ENCODE results near the gene RTN4RL1. TPM values are rescaled to one million over a fixed set of nuclear protein-coding genes. Genes with fewer than 3 reads are reported as not detected.

The RTN4RL1 gene
- total and polyA plus RNA-seq, 7 experiments from 2014 or later: 0.19 to 1.5 (median 0.49) TPM; not detected in 2

- no peak for DNase-seq
- peaks cover 6 to 85% (median 68%) of the 10 kb centered on the region in 5 donors for H3K36me3 Mint-ChIP-seq
- peaks cover 0 to 83% (median 2%) of the 10 kb centered on the region in 7 donors for H3K4me1 Mint-ChIP-seq
Observed at GRCh38 chr17:2064520-2064971, 39.4 kb upstream of the RTN4RL1 start.

DNA sequence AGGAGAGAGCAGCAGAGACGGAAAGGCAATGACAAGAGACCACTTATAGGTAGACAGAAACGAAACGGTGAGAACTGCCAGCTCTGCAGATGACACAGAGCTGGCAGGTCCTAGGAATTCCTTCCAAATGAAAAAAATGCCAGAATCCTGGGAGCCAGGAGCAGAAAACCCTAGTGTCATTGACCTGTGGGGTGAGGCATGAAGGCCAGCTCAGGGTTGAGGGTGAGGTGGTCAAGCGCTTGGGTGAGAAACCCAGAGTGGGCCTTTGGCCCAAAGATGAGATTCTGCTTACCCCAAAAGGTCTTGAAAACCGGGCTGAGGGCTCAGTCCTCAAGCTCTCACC, 39.0 kb upstream of the RTN4RL1 start:
- H3K36me3 ChIP-seq (ENCODE audit: control insufficient read depth in 2 of 3, insufficient read depth in 3 of 3, low read length in 3 of 3): peaks cover 0 to 88% (median 3%) of the 10 kb centered on the region in 3 experiments
- no peak overlapping the region for H3K27ac ChIP-seq (ENCODE audit: low read depth, low read length)
- Mint-ChIP-seq H3K27me3 (peaks cover 3 to 10% (median 5%) of the 10 kb centered on the region in 5 donors), H3K4me3 (no peak overlapping the region), H3K9me3 (no peaks in the 10 kb centered on the region), H3K4me1 (peaks cover 0 to 82% (median 6%) of the 10 kb centered on the region in 7 donors), H3K36me3 (peaks cover 5 to 81% (median 66%) of the 10 kb centered on the region in 5 donors), H3K27ac (peak overlapping the region in 1 of 9 donors; percentile 90)
- ATAC-seq (no peak), DNase-seq (no peak)
- ChIA-PET CTCF (no interaction called here), POLR2A (no interaction called here)
- no peak overlapping the region for H3K4me3 ChIP-seq (ENCODE audit: low read length)
- no peaks in the 10 kb centered on the region for H3K27me3 ChIP-seq (ENCODE audit: control insufficient read depth in 2 of 2, insufficient read depth in 2 of 2, low read length in 2 of 2)
- intact Hi-C loops (cut with micrococcal nuclease): loop anchor here in 1 of 2 donors (5.0 kb wide), 1 partner anchor 108 kb away; no protein-coding TSS in a partner anchor
- no peaks in the 10 kb centered on the region for H3K9me3 ChIP-seq (ENCODE audit: control insufficient read depth in 2 of 3, low read length in 3 of 3)
- H3K4me1 ChIP-seq (ENCODE audit: control insufficient read depth in 2 of 2, insufficient read depth in 2 of 2, low read length in 2 of 2): peaks cover 0 to 15% of the 10 kb centered on the region in 2 donors

More at GRCh38 chr17:2064520-2064971, 39.4 kb upstream of the RTN4RL1 start:
- CTCF ChIA-PET: no interaction called here
- peak overlapping the region in 3 of 9 donors; percentile 42 to 90 (median 55) for H3K27ac Mint-ChIP-seq
- Histone ChIP-seq H3K4me3 (ENCODE audit: low read length) (no peak overlapping the region), H3K4me1 (ENCODE audit: control insufficient read depth in 2 of 2, insufficient read depth in 2 of 2, low read length in 2 of 2) (peaks cover 0 to 15% of the 10 kb centered on the region in 2 donors), H3K36me3 (ENCODE audit: control insufficient read depth in 2 of 3, insufficient read depth in 3 of 3, low read length in 3 of 3) (peaks cover 0 to 91% (median 3%) of the 10 kb centered on the region in 3 experiments), H3K9me3 (ENCODE audit: control insufficient read depth in 2 of 3, low read length in 3 of 3) (no peaks in the 10 kb centered on the region), H3K27ac (ENCODE audit: low read depth, low read length) (no peak overlapping the region), H3K27me3 (ENCODE audit: control insufficient read depth in 2 of 2, insufficient read depth in 2 of 2, low read length in 2 of 2) (no peaks in the 10 kb centered on the region)
- POLR2A ChIA-PET: no interaction called here
- H3K4me3 Mint-ChIP-seq: peak overlapping the region in 1 of 10 donors; percentile 45
- peaks cover 1 to 10% (median 2%) of the 10 kb centered on the region in 5 donors for H3K27me3 Mint-ChIP-seq
- H3K9me3 Mint-ChIP-seq: no peaks in the 10 kb centered on the region
- intact Hi-C loops (cut with micrococcal nuclease): loop anchor here in 1 of 2 donors (5.0 kb wide), 1 partner anchor 108 kb away; no protein-coding TSS in a partner anchor
- ATAC-seq: peak; percentile 8

DNA sequence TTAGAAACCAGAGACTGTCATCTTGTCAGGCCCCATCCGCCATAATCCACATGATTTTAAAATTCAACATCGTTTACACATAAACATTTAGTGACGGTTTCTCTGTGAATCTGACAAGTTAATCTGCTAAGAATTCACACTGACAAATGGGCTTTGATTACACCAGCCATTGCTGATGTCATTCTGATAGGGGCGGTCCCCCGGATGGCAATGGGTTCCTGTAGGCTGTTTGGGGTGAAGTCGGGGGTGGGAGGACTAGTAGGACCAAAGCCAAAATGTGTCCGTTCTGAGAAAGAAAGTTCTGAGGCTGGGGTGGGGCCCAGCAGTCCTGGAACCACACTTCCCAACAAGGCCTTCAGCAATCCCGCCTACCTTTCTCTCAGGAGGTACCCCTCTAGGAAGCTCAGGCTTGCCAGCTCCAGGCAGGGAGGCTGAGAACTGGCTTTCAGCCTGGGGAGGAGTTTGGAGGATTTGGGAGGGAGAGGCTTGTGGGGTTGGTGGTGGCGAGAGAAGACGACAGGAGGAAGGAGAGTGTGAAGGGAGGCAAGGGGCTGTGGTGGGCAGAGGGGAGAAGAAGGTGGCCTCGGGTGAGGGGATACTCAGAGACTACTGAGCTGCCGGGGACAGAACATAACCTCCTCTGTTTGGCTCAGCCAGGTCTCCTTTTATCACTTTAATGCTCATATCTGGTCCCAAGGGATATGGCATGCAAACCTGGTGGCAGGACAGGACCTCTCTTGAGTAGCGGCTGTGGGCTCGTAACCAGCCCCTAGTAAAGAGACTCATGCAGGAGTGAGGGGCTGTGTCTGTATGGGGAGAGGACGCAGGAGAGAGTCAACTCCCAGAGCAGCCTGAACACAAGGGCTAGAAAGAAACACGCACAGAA, 38.4 kb upstream of the RTN4RL1 start:
- POLR2A ChIA-PET: interaction anchor here (0.7 kb wide), 1 partner anchor 217 kb away, joined by 3 read pairs; no protein-coding TSS in a partner anchor
- no peak overlapping the region for H3K4me3 ChIP-seq (ENCODE audit: low read length)
- no peaks in the 10 kb centered on the region for H3K27me3 ChIP-seq (ENCODE audit: control insufficient read depth in 2 of 2, insufficient read depth in 2 of 2, low read length in 2 of 2)
- intact Hi-C loops (cut with micrococcal nuclease): loop anchor here in 1 of 2 donors (5.0 kb wide), 1 partner anchor 109 kb away; no protein-coding TSS in a partner anchor
- peaks cover under 1 to 11% of the 10 kb centered on the region in 2 donors for H3K4me1 ChIP-seq (ENCODE audit: control insufficient read depth in 2 of 2, insufficient read depth in 2 of 2, low read length in 2 of 2)
- Mint-ChIP-seq H3K27ac (peak overlapping the region in 1 of 9 donors; percentile 68), H3K4me3 (no peak overlapping the region), H3K4me1 (peaks cover 0 to 76% (median 6%) of the 10 kb centered on the region in 7 donors), H3K9me3 (no peaks in the 10 kb centered on the region), H3K27me3 (peaks cover 3 to 10% (median 5%) of the 10 kb centered on the region in 5 donors), H3K36me3 (peaks cover 5 to 75% (median 60%) of the 10 kb centered on the region in 5 donors)
- no peak for ATAC-seq
- peaks cover 0 to 82% (median 3%) of the 10 kb centered on the region in 3 experiments for H3K36me3 ChIP-seq (ENCODE audit: control insufficient read depth in 2 of 3, insufficient read depth in 3 of 3, low read length in 3 of 3)
- no peaks in the 10 kb centered on the region for H3K9me3 ChIP-seq (ENCODE audit: control insufficient read depth in 2 of 3, low read length in 3 of 3)
- H3K27ac ChIP-seq (ENCODE audit: low read depth, low read length): no peak overlapping the region
- CTCF ChIA-PET: no interaction called here
- no peak for DNase-seq

GRCh38 chr17:2062571-2063183, 37.5 kb upstream of the RTN4RL1 start:
- POLR2A ChIA-PET: interaction anchor here (0.7 kb wide), 1 partner anchor 217 kb away, joined by 3 read pairs; no protein-coding TSS in a partner anchor
- peaks cover 5 to 67% (median 54%) of the 10 kb centered on the region in 5 donors for H3K36me3 Mint-ChIP-seq
- peak overlapping the region in 1 of 10 donors; percentile 12 for H3K4me3 Mint-ChIP-seq
- no peaks in the 10 kb centered on the region for H3K9me3 Mint-ChIP-seq
- peaks cover 0 to 69% (median 6%) of the 10 kb centered on the region in 7 donors for H3K4me1 Mint-ChIP-seq
- Histone ChIP-seq H3K4me1 (ENCODE audit: control insufficient read depth in 2 of 2, insufficient read depth in 2 of 2, low read length in 2 of 2) (peaks cover 4 to 8% of the 10 kb centered on the region in 2 donors), H3K27ac (ENCODE audit: low read depth, low read length) (no peak overlapping the region), H3K36me3 (ENCODE audit: control insufficient read depth in 2 of 3, insufficient read depth in 3 of 3, low read length in 3 of 3) (peaks cover 0 to 74% (median 3%) of the 10 kb centered on the region in 3 experiments), H3K4me3 (ENCODE audit: low read length) (no peak overlapping the region), H3K9me3 (ENCODE audit: control insufficient read depth in 2 of 3, low read length in 3 of 3) (no peaks in the 10 kb centered on the region), H3K27me3 (ENCODE audit: control insufficient read depth in 2 of 2, insufficient read depth in 2 of 2, low read length in 2 of 2) (no peaks in the 10 kb centered on the region)
- ATAC-seq (no peak), DNase-seq (no peak)
- peak overlapping the region in 1 of 9 donors; percentile 73 for H3K27ac Mint-ChIP-seq
- CTCF ChIA-PET: no interaction called here
- peaks cover 3 to 10% (median 5%) of the 10 kb centered on the region in 5 donors for H3K27me3 Mint-ChIP-seq
- intact Hi-C loops (cut with micrococcal nuclease): loop anchor here in 1 of 2 donors (5.0 kb wide), 1 partner anchor 110 kb away; no protein-coding TSS in a partner anchor

- Histone ChIP-seq H3K27ac (ENCODE audit: low read depth, low read length) (no peak overlapping the region), H3K9me3 (ENCODE audit: control insufficient read depth in 2 of 3, low read length in 3 of 3) (no peaks in the 10 kb centered on the region), H3K27me3 (ENCODE audit: control insufficient read depth in 2 of 2, insufficient read depth in 2 of 2, low read length in 2 of 2) (no peaks in the 10 kb centered on the region), H3K36me3 (ENCODE audit: control insufficient read depth in 2 of 3, insufficient read depth in 3 of 3, low read length in 3 of 3) (peaks cover 0 to 62% (median 3%) of the 10 kb centered on the region in 3 experiments), H3K4me1 (ENCODE audit: control insufficient read depth in 2 of 2, insufficient read depth in 2 of 2, low read length in 2 of 2) (peaks cover 1 to 9% of the 10 kb centered on the region in 2 donors), H3K4me3 (ENCODE audit: low read length) (no peak overlapping the region)
- peaks cover 3 to 10% (median 5%) of the 10 kb centered on the region in 5 donors for H3K27me3 Mint-ChIP-seq
- peaks cover 5 to 58% (median 46%) of the 10 kb centered on the region in 5 donors for H3K36me3 Mint-ChIP-seq
- peak overlapping the region in 1 of 9 donors; percentile 42 for H3K27ac Mint-ChIP-seq
- peaks cover 0 to 60% (median 6%) of the 10 kb centered on the region in 7 donors for H3K4me1 Mint-ChIP-seq
- ChIA-PET POLR2A (no interaction called here), CTCF (no interaction called here)
- H3K9me3 Mint-ChIP-seq: no peaks in the 10 kb centered on the region
- DNase-seq (no peak), ATAC-seq (no peak)
- H3K4me3 Mint-ChIP-seq: peak overlapping the region in 1 of 10 donors; percentile 9
- intact Hi-C loops (cut with micrococcal nuclease): loop anchor here in 1 of 2 donors (5.0 kb wide), 1 partner anchor 111 kb away; no protein-coding TSS in a partner anchor
Observed at GRCh38 chr17:2061441-2061958, 36.4 kb upstream of the RTN4RL1 start.

Measured in naive thymus-derived CD4-positive, alpha-beta T cell (primary cell).